ENCODE measurements around the gene ITGA6.

ITGA6 gene

DNA sequence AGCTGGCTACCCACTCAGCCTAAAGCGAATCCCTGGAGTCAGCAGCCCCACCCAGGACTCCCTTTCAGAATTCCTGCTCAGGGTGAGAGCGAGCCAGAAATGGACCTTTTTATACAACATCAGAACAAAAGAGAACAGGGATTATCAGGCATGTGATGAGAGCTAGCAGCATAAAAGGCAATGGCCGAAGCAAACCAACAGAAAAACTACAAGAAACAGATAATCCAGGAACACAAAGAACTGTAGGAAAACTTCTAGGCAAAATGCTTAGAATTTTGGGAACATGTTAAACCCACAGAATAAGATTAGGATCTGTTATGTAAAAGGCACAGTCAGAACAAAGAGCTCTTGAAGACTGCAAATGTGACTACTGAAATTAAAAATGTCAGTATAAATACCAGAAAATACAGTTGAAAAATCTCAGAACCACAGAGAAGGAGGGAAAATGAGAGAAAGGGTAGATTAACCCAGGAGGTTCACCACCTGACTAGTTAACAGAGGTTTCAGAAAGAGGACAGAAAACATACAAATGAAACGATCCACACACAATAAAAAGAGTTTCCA is 31.3 kb downstream of the ITGA6 start:
- H3K4me3 Mint-ChIP-seq, result no peak overlapping the region
- no peak for DNase-seq (ENCODE audit: low spot score)
- peaks cover 52% of the 10 kb centered on the region for H3K27me3 Mint-ChIP-seq (ENCODE audit: low read depth)
- H3K27ac Mint-ChIP-seq, result no peak overlapping the region
- peaks cover 41% of the 10 kb centered on the region for H3K4me1 Mint-ChIP-seq (ENCODE audit: low read depth)
- peaks cover 3% of the 10 kb centered on the region for H3K36me3 Mint-ChIP-seq (ENCODE audit: low read depth)
- H3K9me3 Mint-ChIP-seq, result no peaks in the 10 kb centered on the region

GRCh38 chr2:172460780-172461201 is 33.4 kb downstream of the ITGA6 start:
- H3K9me3 Mint-ChIP-seq, result no peaks in the 10 kb centered on the region
- peaks cover 60% of the 10 kb centered on the region for H3K4me1 Mint-ChIP-seq (ENCODE audit: low read depth)
- H3K36me3 Mint-ChIP-seq (ENCODE audit: low read depth), result peaks cover 9% of the 10 kb centered on the region
- H3K4me3 Mint-ChIP-seq, result peak overlapping the region; percentile 37
- H3K27ac Mint-ChIP-seq, result no peak overlapping the region
- peaks cover 39% of the 10 kb centered on the region for H3K27me3 Mint-ChIP-seq (ENCODE audit: low read depth)
- DNase-seq (ENCODE audit: low spot score), result no peak

- Mint-ChIP-seq H3K4me3 (peak overlapping the region; percentile 77), H3K9me3 (no peaks in the 10 kb centered on the region), H3K4me1 (ENCODE audit: low read depth) (peaks cover 62% of the 10 kb centered on the region), H3K27ac (no peak overlapping the region), H3K36me3 (ENCODE audit: low read depth) (peaks cover 9% of the 10 kb centered on the region), H3K27me3 (ENCODE audit: low read depth) (peaks cover 39% of the 10 kb centered on the region)
- peak; percentile 59 for DNase-seq (ENCODE audit: low spot score)
Measured at GRCh38 chr2:172461591-172462372, 34.4 kb downstream of the ITGA6 start.

GRCh38 chr2:172462373-172462848 is 35.0 kb downstream of the ITGA6 start:
- H3K27ac Mint-ChIP-seq, result no peak overlapping the region
- peaks cover 9% of the 10 kb centered on the region for H3K36me3 Mint-ChIP-seq (ENCODE audit: low read depth)
- peak overlapping the region; percentile 77 for H3K4me3 Mint-ChIP-seq
- H3K27me3 Mint-ChIP-seq (ENCODE audit: low read depth), result peaks cover 43% of the 10 kb centered on the region
- H3K4me1 Mint-ChIP-seq (ENCODE audit: low read depth), result peaks cover 64% of the 10 kb centered on the region
- no peaks in the 10 kb centered on the region for H3K9me3 Mint-ChIP-seq
- DNase-seq (ENCODE audit: low spot score), result no peak

GRCh38 chr2:172462849-172463381 is 35.5 kb downstream of the ITGA6 start:
- H3K27me3 Mint-ChIP-seq (ENCODE audit: low read depth), result peaks cover 38% of the 10 kb centered on the region
- peak; percentile 27 for DNase-seq (ENCODE audit: low spot score)
- peak overlapping the region; percentile 77 for H3K4me3 Mint-ChIP-seq
- H3K36me3 Mint-ChIP-seq (ENCODE audit: low read depth), result peaks cover 9% of the 10 kb centered on the region
- H3K27ac Mint-ChIP-seq, result peak overlapping the region; percentile 84
- H3K4me1 Mint-ChIP-seq (ENCODE audit: low read depth), result peaks cover 65% of the 10 kb centered on the region
- no peaks in the 10 kb centered on the region for H3K9me3 Mint-ChIP-seq

DNA sequence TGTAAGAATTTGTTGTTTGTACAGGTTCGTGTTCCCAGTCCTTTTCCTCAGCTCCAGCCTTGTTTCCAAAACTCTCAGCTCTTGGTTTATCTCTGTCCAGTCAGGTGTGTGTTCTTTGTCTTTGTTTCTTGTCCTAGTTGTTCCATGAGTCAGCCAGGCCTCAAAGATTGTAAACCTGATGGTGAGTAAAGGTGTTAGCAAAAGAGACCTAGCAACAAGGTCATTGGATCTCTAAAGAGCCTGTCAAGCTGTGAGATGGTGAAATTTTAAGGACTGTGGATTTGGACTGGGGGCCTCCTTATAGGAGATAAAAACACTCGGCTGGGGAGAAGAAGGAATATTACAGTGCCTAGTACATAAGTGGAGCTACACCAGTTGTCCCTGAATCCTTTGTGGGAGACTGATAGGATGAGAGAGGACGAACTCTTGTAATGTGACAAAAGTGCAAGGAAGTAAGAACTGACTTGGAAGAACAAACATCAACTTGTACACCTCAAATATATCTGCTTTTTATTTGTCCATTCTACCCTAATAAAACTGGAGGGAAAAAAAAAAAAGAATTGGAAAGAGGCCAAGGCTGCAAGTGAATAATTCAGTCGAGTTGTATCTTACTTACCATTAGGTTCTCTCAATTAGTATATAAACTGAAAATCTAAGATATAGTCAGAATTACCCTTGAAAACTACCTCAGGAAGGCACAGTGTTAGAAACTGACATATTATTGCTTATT is 37.2 kb downstream of the ITGA6 start:
- Mint-ChIP-seq H3K4me3 (peak overlapping the region; percentile 77), H3K27ac (peak overlapping the region; percentile 29), H3K4me1 (ENCODE audit: low read depth) (peaks cover 62% of the 10 kb centered on the region), H3K36me3 (ENCODE audit: low read depth) (peaks cover 7% of the 10 kb centered on the region), H3K9me3 (no peaks in the 10 kb centered on the region), H3K27me3 (ENCODE audit: low read depth) (peaks cover 30% of the 10 kb centered on the region)
- no peak for DNase-seq (ENCODE audit: low spot score)

DNA sequence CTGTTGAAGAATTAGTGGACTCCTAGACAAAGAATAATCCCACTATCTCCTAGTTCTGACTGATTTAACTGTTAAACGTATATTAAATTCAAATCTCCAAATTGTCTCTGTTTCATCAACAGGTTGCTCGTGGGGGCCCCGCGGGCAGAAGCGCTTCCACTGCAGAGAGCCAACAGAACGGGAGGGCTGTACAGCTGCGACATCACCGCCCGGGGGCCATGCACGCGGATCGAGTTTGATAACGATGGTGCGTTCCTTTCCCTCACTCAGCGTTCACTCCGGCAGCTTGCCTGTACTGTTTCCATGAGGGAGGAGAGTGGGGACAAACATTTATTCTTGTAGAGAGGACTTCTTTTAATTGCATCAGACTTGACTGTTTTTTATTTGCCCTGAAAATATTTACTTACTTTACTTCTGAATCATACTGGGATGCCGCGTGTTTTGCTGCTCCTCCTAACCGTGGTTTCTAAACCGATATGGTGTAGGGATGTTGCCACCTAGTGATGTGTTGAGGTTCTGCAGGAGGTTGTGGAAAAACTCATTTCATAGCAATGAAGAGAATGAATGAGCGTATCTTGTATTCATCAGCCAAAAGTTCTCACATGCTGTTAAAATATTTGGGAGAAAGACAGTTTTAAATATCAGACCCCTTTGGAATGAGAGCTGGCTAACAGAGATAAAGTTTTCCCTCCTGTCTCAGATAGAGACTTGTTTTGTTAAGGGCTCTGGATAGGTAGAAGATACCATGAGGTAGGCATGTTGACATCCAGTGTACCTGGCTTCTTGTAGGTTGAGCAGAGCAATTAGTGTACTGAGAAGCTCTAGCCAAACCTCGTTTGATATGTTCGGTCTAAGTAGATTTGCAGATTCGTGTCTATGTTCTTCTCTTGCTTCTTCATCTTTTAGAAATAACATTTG is 38.3 kb downstream of the ITGA6 start:
- DNase-seq (ENCODE audit: low spot score), result peak; percentile 42
- Mint-ChIP-seq H3K27me3 (ENCODE audit: low read depth) (peaks cover 20% of the 10 kb centered on the region), H3K36me3 (ENCODE audit: low read depth) (peaks cover 6% of the 10 kb centered on the region), H3K4me3 (peak overlapping the region; percentile 16), H3K4me1 (ENCODE audit: low read depth) (peaks cover 51% of the 10 kb centered on the region), H3K27ac (no peak overlapping the region), H3K9me3 (no peaks in the 10 kb centered on the region)

GRCh38 chr2:172467382-172467781 is 40.0 kb downstream of the ITGA6 start:
- DNase-seq (ENCODE audit: low spot score), result no peak
- Mint-ChIP-seq H3K36me3 (ENCODE audit: low read depth) (peaks cover 6% of the 10 kb centered on the region), H3K4me3 (no peak overlapping the region), H3K4me1 (ENCODE audit: low read depth) (peaks cover 38% of the 10 kb centered on the region), H3K9me3 (no peaks in the 10 kb centered on the region), H3K27ac (no peak overlapping the region), H3K27me3 (ENCODE audit: low read depth) (peaks cover 15% of the 10 kb centered on the region)

DNA sequence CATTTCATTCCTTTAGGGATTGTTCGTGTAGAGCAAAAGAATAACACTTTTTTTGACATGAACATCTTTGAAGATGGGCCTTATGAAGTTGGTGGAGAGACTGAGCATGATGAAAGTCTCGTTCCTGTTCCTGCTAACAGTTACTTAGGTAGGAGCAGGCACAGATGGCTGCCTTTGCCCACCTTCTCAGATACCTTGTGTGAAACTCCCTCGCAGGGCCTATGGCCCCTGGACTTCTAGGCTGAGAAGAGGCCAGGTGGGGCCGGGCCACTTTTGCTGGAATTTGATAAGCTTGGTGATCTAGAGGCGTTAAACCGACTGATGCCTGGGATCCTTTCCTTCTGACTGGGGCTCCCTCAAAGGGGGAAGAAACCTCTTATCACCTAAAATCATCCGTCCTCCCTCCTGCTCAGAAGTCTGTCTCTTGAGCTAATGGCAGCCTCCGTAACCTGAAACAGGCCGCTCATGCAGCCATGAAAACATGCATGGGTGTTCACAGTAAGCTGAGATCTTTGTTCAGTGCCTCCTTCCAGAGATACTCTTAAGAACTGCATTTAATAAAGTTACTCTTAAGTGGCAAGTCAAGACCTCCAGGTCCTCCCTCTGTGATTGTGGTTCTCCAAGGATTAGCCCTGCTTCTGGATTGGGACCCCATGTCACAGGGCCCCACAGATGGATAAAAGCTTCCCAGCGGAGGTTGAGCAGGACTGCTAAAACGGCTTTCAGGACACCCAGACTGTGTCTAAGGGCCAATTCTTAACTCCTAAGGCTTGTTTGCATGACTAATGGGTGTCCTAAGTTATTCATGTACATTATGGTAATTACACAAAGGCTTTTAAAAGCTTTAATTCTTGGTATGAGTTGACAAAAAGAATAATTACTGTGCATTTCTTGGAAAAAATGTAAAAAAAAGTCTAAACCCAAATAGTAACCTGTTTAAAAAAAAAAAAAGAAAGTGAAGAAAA is 43.9 kb downstream of the ITGA6 start:
- H3K9me3 Mint-ChIP-seq, result no peaks in the 10 kb centered on the region
- H3K27ac Mint-ChIP-seq, result no peak overlapping the region

DNA sequence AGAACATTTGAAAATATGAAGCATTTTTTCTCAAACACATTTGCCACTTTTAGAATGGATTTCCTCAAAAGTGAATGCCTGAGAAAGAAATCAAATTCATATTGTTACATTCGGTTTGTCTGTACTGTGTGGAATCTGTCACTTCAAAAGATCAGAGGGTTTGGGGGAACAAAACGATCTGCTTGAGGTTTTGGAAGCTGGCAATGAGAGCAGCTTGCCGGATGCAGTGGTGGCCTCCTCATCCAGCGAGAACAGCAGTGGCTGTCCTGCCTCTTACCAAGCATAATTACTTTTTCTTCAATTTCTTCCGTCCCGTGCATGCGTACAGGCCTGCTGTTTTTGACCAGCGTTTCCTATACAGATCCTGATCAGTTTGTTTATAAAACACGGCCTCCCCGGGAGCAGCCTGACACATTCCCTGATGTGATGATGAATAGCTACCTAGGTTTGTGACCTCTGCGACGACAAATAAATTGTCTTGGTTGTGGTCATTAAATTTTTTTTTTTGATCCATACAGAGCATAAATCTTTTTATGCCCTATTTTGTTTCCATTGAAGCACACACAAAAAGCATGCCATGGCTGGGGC is 45.2 kb downstream of the ITGA6 start:
- Mint-ChIP-seq H3K4me3 (peak overlapping the region; percentile 0), H3K27me3 (ENCODE audit: low read depth) (peaks cover 12% of the 10 kb centered on the region), H3K4me1 (ENCODE audit: low read depth) (peaks cover 13% of the 10 kb centered on the region), H3K36me3 (ENCODE audit: low read depth) (no peaks in the 10 kb centered on the region), H3K9me3 (no peaks in the 10 kb centered on the region), H3K27ac (no peak overlapping the region)
- no peak for DNase-seq (ENCODE audit: low spot score)

More for the DNA sequence above, 43.9 kb downstream of the ITGA6 start:
- no peaks in the 10 kb centered on the region for H3K36me3 Mint-ChIP-seq (ENCODE audit: low read depth)
- H3K4me3 Mint-ChIP-seq, result no peak overlapping the region
- H3K4me1 Mint-ChIP-seq (ENCODE audit: low read depth), result peaks cover 17% of the 10 kb centered on the region
- no peak for DNase-seq (ENCODE audit: low spot score)
- H3K27me3 Mint-ChIP-seq (ENCODE audit: low read depth), result peaks cover 17% of the 10 kb centered on the region

- Mint-ChIP-seq H3K27me3 (ENCODE audit: low read depth) (peaks cover 12% of the 10 kb centered on the region), H3K9me3 (no peaks in the 10 kb centered on the region), H3K36me3 (ENCODE audit: low read depth) (no peaks in the 10 kb centered on the region), H3K4me3 (no peak overlapping the region), H3K27ac (no peak overlapping the region), H3K4me1 (ENCODE audit: low read depth) (peaks cover 13% of the 10 kb centered on the region)
- no peak for DNase-seq (ENCODE audit: low spot score)
Measured at GRCh38 chr2:172473167-172473566, 45.8 kb downstream of the ITGA6 start.

DNA sequence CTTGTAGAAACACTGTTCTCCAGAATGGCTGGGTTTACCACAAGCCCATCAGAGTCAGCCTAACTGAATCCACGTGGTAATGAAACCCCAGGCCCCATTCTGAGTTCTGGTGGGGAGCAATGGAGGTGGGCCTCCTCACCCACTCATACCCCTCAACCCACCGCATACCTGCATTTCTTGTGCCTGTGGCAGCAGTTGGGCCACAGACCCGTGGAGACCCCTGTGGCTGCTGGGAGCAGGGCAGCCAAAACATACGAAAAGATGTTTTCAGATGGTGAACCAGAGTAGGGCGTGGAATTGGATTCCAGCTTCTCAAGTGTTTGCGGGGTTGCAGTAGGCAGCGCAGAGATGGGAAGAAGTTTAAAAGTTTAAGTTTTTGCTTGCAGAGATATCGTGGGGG is 51.0 kb downstream of the ITGA6 start:
- Mint-ChIP-seq H3K27ac (no peak overlapping the region), H3K4me3 (no peak overlapping the region), H3K4me1 (ENCODE audit: low read depth) (peaks cover 7% of the 10 kb centered on the region), H3K9me3 (no peaks in the 10 kb centered on the region), H3K36me3 (ENCODE audit: low read depth) (peaks cover 1% of the 10 kb centered on the region), H3K27me3 (ENCODE audit: low read depth) (peaks cover 2% of the 10 kb centered on the region)
- no peak for DNase-seq (ENCODE audit: low spot score)

All from T-helper 2 cell treated with Interferon-gamma antibody and Interleukin-4, amounts not matched to agents 5 μg/mL and 100 μg/mL, for 36 hours (primary cell).